ACHN (cell line): ENCODE results near the gene MTAP.

Experiments
- DNase-seq: peaks from one replicate; pipeline ENCODE4 v3.0.0-alpha.2; 2015
- in situ Hi-C: cut with HindIII; loops from 2 replicates; pipeline ENCODE4 v1.10.0; 2017; ENCODE audit warnings: low sequenced_read_pairs, low pct_ligation_motif_present, low pct_unique_long_range_greater_than_20kb

Gene MTAP

GRCh38 chr9:21835121-21835520, 32.7 kb downstream of the MTAP start:
- in situ Hi-C loops = no loop called here
- no peak for DNase-seq

DNA sequence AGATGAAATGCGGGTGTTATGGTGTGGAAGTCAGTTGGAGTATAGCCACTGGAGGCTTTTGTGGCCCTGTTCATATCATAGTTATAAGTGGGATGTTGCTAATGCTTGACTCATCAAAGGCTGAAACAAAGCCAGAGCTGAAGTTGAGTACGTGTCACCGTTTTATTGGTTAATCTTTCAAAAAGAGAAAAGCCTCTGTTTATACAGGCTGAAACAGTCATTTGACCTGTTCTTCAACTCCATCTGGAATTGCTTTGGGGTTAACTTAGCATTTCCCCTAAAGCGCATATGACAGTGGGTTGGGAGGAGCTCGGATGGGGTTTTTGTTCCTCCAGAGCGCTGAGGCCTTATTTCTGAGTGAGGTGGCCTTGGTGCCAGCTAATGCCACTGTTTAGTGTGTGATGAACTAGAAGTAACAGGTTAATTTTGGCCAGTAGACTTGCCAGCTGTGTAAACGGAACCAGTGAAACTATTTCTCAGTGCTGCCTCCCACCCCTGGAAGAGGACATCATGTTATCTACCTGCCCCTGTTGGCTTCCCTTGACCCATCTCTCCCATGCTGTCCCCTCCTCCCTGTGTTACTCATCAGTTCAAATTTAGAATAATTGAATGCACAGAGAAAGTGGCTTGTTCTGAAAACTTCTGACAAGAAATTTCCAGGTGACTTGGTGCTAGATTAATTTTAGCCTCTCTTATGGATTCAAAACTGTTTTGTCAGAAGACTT, 34.2 kb downstream of the MTAP start:
- in situ Hi-C loops = no loop called here
- DNase-seq = no peak

GRCh38 chr9:21837501-21837900, 35.1 kb downstream of the MTAP start:
- DNase-seq = no peak
- in situ Hi-C loops = no loop called here

DNA sequence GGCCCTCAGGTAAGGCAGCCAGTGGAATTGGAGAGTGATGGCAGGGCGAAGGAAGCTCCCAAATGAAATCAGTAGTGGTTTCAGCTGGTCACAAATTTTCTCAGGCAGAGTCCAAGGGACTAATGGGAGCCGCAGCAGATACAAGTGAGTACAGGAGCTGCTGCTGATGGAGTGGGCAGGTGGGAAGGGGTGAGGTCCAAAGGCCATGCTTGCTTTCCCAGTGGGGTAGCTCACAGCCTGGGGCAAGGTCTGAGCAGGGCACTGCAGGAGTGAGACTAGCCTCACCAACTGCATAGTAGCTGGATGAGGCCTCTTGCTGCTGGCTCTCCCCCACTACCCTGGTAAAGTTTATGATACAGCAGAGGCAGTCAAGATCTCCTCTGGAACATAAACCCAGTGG, 38.2 kb downstream of the MTAP start:
- in situ Hi-C loops = no loop called here
- DNase-seq = no peak

DNA sequence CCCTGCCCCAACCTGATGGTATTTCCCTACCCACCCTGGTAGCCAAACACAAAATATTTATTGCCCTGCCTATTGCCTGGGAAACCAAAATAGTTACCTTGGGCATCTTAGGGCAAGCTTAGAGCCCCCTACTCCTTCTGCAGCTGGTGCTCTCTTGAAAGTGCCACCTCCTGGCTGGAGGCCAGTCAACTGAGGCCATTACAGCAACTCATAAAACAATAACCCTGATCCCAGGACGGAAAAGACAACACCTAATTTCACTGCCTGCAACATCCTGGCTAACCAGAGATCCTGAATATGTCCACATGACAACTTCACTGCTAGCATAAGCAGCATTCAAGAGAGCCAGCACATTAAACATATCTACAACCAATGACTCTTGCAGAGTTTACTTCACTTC, 38.7 kb downstream of the MTAP start:
- in situ Hi-C loops = no loop called here
- no peak for DNase-seq

DNA sequence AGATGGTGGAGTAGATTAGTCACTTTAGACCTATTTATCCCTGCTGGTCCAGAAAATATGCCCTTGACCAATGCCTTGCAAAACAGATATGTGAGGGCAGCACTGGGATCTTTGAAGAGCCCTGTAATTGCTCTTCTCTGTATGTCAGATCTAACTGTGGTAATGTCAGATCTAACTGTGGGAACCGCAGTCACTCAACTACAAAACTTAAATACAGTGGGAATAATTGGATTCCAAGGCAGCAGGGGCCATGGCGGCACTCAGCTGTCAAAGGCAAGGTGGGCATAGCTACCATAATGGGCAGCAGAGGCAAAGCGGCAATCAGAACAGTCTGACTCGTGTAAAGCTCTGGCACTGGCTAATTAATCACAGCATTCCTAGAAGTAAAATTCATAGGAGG, 46.2 kb downstream of the MTAP start:
- in situ Hi-C loops = no loop called here
- DNase-seq = no peak

DNA sequence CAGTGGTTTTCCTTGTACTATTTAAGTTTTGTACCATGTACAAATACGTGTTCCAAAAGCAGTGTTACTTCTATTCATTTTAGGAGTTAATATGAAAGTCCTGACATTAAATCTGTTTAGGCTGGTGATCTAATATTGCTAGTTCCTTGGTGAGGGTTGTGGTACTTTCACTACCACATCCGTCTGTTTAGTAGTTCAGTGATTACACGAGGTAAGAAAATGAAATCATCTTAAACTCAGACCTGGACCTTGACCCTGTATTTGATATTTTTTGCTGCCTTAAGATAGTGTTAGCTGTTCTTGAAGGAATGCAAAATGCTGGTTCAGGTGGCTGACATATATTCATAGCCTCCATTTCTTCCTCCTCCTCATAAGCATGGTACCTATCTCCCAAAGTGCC, 50.3 kb downstream of the MTAP start:
- DNase-seq = no peak
- in situ Hi-C loops = no loop called here

DNA sequence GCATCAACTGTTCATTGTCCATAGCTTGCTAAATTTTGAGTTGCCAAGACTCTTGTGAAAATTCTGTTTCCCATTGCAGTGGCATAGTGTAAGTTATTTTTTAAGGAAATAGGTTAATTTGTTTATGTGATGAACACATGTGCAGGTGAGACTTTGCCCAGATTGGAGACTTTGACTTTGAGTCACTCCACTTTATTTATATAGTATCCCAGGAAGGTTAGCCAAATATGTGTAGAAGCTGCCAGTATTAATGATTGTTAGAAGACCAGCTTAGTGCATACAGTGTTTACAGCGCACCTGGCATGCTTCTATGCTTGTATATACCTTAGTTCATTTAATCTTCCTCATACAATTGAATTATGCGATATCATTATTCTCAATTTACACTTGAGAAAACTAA, 51.0 kb downstream of the MTAP start:
- DNase-seq = no peak
- in situ Hi-C loops = no loop called here

GRCh38 chr9:21854119-21854518, 51.7 kb downstream of the MTAP start:
- in situ Hi-C loops = no loop called here
- no peak for DNase-seq

GRCh38 chr9:21854594-21854993, 52.2 kb downstream of the MTAP start:
- DNase-seq = no peak
- in situ Hi-C loops = no loop called here

DNA sequence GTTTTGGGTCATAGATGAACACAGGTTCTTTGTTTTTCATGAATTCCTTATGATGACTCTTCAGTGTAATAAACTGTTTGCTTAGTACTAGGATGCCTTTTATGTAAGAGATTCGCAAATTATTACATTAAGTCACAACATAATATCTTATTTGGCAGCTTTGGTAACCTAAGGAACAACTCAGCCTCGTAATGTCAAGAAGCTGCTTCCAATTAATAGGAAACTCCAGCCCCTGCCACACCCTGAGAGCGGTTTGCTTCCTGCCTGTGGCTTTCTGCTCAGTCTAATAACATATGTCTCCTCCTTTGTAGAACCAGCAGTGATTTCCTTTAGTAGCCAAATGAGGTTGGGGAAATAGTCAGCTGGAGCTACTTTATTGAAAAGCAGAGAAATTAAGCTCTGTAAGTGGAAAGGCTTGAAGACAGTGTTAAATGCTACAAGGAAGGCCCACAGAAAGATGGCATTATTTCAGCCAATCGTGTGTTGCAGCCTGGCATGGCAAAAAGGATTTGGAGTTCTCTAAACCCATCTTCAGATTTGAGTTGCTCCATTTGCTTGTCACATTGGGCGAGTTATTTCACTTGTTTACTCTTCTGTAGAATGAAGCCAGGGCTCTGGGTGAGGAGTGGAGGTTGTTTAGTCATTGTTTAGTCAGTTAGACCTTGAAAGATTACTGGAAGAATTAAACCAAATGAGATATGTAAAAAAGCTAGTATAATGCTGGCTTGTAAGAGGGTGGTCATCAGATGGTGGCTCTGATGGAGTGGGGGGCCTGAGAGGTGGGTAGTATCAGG, 54.1 kb downstream of the MTAP start:
- in situ Hi-C loops = no loop called here
- DNase-seq = no peak

- in situ Hi-C loops = no loop called here
- no peak for DNase-seq
Observed at GRCh38 chr9:21862871-21863270, 60.4 kb downstream of the MTAP start.

DNA sequence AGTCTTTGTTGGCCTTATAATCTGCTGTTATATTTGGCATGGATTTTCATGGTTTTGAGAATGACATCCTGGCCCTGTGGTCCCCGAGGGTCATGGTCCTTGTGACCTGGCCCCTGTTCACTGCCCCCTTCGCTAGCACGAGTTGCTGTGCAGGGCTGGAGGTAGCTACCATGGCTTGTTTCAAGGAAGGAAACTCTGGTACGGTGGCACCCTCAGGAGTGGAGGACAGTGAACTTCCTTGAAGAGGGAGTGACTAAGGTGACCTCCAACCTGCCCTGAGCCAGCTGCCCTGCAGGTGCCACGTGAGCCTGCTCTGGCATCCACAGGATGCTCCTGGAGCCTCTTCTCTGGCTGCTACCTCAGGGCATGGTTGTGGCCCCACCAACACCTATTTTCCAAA, 62.1 kb downstream of the MTAP start:
- in situ Hi-C loops = no loop called here
- no peak for DNase-seq

DNA sequence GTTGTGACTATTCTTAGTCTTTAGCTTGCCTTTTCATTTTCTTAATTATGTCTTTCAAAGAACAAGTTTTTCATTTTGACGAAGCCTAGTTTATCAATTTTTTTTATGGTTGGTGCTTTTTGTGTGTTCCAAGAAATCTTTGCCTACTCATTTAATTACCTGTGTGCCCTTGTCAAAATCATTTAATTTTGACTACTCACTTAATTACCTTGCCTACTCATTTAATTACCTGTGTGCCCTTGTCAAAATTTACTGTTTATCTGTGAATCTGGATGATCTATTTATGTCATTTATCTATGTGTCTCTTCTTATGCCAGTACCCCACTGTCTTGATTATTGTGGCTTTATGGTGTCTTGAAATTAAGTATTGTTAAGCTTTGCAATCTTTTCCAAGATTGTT, 63.9 kb downstream of the MTAP start:
- DNase-seq = no peak
- in situ Hi-C loops = no loop called here

- in situ Hi-C loops = no loop called here
- DNase-seq = no peak
Observed at GRCh38 chr9:21871256-21871975, 69.0 kb downstream of the MTAP start.

- no peak for DNase-seq
- in situ Hi-C loops = no loop called here
Observed at GRCh38 chr9:21872696-21873095, 70.3 kb downstream of the MTAP start.

- in situ Hi-C loops = no loop called here
- DNase-seq = no peak
Observed at GRCh38 chr9:21873540-21874221, 71.2 kb downstream of the MTAP start.

GRCh38 chr9:21875893-21876292, 73.5 kb downstream of the MTAP start:
- in situ Hi-C loops = no loop called here
- DNase-seq = no peak

DNA sequence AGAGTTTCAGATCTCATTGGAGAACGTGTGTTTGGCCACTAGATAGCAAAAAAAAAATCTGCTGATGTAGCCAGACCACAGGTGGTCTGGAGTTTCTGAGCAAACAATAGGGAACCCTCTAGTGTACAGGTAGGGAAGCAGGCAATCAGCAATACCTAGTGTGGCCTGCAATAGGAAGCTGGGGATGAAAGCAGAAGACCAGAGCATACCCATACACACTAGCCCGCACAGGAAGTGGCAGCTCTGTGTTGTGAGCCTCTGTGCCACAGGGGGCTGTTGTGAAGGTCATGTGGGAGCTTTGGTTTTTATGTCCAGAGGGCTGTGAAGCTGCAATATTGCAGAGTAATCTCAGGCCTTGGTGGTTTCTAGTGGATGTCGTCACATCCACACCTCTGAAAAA, 81.2 kb downstream of the MTAP start:
- in situ Hi-C loops = no loop called here
- DNase-seq = no peak
